Right ventricle myocardium inferior (tissue), 1 donor: ENCODE measurements around the gene LHX3. TPM values are rescaled to one million over a fixed set of nuclear protein-coding genes. Genes with fewer than 3 reads are reported as not detected.
A peak's percentile ranks its signal among the peaks of the same experiment; 100 is the strongest.
"Not testable (repeated sequence)": the region's sequence is repeated elsewhere in the genome, so short reads cannot be mapped to it uniquely, and the experiment has no call there.

Source experiments
- ATAC-seq: fragments of 200-7000 bp; cut with Tn5 transposase; one replicate; pipeline ENCODE4 v1.9.1; 2020; ENCODE audit warnings: mild to moderate bottlenecking, moderate library complexity
- DNase-seq: peaks from one replicate; pipeline ENCODE4 v3.0.0; 2021; ENCODE audit errors: missing footprints
- intact Hi-C: fragments of 100-400 bp; cut with DNase I; formaldehyde crosslinking; loops from one replicate; pipeline ENCODE4 v1.11.0; 2022
- total RNA-seq: library from RNA; stranded (reverse); fragmentation: NEBNext Ultra II Directional; extraction: Animal tissue kit (Norgen Biotek cat#: 25700); gene quantifications from one replicate; pipeline ENCODE4 v1.2.1, GENCODE V29; 2021
- donor health status: DM: no; HTN: yes; CAD: no; lungs with severe emphysema.

Gene LHX3
- total RNA-seq, 1 donor from 2014 or later, result not detected

DNA sequence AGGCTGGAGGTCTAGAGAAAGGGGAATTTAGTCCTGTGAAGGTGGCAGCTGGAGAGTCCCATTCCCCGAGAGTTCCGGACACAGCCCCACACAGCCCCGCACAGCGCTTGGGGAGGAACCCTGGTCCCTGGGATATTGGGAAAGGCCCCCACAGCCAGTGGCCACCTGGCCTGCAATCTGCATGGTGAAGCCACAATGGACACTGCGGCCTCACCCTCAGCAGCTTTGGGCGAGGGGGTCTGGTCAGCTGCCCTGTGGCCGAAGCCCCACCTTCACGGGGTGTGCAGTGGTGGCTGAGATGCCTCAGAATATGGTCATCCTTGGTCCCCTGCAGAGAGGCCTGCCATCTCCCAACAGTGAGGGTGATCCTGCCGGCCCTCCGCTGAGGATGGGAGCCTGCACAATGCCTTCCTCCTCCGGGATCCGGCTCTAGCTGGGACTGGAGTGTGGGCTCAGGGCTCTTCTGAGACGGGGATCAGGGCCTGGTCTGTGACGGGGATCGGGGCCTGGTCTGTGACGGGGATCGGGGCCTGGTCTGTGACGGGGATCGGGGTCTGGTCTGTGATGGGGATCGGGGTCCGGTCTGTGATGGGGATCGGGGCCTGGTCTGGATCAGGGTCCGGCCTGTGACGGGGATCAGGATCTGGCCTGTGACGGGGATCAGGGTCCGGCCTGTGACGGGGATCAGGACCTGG is 52.9 kb downstream of the LHX3 start:
- ATAC-seq (no peak), DNase-seq (peak; percentile 15)
- intact Hi-C loops, result no loop called here

DNA sequence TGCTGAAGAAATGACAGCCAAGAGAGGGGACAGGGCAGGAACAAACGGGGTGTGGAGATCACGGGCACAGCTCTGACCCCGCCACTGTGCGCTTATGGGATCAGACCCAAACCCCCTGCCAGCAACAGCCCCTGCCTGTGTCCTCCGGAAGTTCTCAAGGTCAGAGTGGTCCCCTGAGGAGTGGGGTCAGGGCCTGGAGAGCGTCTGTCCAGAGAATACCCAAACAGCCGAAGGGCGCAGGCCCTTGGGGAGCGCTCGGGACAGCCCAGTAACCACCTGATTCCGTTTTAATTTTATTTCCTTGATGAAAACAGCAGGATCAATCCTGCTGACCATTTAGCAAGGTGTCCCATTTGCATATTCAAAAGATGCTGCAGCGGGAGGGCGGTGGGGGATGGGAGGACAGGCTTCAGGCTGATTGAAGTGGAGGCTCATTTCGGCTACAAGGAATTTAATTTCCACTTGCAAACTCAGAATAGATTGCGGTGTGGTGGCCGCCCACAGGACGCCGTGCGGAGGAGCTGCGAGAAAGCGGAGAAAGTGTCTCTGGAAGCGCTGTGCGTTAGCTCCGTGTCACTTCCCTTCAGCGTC is 53.6 kb downstream of the LHX3 start:
- no peak for ATAC-seq
- DNase-seq, result peak; percentile 30
- intact Hi-C loops, result no loop called here

DNA sequence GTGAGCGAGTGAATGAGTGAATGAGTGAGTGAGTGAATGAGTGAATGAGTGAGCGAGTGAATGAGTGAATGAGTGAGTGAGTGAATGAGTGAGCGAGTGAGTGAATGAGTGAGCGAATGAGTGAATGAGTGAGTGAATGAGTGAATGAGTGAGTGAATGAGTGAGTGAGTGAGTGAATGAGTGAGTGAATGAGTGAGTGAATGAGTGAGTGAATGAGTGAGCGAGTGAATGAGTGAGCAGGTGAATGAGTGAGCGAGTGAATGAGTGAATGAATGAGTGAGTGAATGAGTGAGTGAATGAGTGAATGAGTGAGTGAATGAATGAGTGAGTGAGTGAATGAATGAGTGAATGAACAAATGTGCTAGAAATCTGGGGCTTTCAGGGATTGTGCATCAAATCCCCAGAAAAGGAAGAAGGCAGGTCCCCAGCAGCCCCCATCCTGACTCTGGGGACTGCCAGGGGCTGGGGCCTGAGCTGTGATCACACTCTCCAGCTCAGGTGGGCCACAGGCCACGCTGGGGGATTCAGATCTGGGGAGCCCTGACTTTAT is 54.2 kb downstream of the LHX3 start:
- intact Hi-C loops, ATAC-seq, DNase-seq: not testable (repeated sequence)

DNA sequence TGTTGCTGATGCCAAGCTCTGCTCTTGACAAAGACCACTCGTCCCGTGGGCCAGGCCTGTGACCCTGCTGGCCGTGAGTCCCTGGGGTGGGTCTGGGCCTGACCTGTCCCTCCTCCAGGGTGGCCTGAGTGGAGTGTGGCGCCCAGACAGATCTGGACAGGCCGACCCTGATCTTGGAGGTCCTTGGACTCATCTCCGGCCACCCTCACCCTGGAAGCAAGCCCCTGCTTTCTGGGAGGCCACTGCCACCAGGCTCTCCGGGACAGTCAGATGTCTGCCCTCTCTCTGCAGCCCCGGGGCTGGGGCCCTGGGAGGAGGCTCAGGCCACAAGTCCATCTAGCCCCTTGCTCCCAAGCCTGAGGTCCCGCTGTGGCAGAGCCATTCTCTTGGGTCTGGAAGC is 55.1 kb downstream of the LHX3 start:
- intact Hi-C loops, result no loop called here
- peak; percentile 49 for DNase-seq
- ATAC-seq, result no peak

DNA sequence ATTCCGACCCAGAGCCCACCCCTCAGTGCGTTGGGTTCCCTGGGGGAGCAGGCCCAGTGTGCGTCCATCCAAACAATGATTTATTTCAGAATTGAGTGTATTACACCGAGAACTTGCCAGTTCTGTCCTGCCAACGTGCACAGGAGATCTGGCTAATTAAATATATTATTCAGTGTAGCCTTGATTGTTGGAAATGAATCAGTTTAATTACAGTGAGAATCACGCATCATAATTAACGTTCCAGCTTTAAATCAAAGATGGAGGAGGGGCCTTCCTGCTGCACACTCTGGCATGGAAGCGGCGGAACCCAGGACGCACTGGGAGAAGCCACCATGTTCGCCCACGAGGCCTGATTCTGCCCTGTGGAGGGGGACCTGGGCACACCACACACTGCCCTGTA is 55.6 kb downstream of the LHX3 start:
- ATAC-seq (no peak), DNase-seq (peak; percentile 41)
- intact Hi-C loops, result no loop called here

DNA sequence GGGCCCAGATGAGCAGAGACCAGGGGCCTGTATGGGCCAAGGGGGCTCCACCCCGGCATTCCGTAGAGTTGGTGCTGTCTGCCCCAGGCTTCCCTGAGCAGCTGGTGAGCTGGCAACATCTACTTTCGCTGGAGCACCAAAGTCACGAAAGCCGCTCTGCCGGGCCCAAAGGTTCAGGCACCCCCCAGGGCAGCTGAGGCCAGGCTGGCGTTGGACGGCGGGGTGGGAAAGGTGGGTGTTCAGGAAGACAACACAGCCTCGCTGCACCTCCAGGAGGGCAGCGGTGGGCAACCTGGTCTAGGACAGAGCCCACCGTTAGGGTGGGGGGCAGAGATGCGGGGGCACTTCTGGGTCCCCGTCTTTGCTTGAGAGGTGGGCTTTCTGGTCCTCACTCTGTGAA is 56.2 kb downstream of the LHX3 start:
- no peak for DNase-seq
- intact Hi-C loops, result no loop called here
- no peak for ATAC-seq

DNA sequence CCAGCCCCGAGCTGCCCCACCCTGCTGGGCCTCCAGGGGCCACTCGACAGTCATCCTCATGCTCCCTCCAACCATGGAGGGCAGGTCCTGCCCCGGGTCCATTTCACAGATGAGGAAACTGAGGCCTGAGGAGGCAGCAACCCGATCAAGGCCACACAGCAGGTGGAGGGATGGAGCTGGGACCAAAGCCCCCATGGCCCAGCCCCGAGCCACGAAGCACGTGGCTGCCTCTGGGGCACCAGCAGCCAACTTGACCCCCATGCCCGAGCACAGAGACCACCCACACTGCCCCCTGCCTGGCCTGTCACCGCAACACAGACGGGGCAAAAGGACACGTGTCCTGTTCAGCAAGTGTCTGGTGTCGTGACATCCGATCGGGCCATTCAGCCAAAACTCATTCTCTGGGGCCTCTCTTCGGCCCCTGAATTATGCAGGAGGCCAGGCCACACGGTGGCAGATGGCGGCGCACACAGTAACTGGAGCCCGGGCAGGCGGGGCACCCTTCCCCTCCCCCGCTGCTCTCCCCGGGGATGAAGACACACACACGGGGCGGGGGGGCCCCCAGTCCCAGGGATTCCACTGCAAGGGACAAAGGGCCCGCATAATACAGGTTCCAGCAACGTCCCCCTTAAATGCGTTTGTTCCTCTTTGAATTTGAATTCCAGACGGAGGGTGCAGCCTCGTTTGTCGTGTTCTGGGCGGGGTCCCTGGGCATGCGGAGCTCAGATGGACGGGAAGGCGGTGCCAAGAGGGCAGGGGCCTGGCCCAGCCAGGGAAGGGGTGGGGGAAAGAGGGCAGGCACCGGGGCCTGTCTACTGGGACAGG is 56.8 kb downstream of the LHX3 start:
- peak; percentile 1 for DNase-seq
- no peak for ATAC-seq
- intact Hi-C loops, result no loop called here

DNA sequence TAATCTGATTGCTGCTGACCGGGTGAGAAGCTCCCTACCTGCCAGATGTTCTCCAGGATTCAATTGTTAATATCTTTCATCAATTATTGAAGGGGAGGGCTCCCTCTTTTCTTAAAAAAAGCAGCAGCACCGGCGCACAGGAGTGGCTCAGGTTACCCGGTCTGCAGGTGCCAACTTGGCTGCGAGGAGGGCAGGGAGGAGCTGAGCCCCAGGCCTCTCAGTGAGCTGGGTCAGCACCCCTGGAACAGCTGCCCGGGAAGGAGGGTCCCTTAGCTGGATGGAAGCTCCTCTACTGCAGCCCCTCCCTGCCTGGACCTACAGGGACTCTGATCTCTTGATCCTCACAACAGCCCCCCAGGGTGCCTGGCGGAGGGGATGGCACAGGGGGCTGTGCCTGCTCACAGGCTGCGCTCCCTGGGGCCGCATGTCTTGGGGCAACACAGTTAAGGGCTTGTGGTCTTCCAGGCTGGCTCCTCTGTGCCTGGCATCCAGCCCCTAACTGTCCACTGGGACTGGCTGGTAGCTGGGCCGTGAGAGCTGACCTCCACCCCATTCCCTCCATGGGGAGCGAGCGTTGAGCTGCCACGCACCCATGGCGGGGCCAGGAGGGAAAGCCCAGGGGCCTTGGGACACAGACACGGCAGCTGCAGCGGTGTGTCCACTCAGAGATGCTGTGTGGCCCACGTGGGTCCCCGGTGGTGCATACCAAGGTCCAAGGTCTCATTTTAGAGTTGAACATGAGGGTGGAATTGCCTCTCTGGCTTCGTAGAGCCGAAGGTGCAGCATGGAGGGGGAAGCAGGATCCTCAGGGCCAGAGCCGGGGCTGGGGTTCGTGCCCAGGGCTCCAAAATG is 57.7 kb downstream of the LHX3 start:
- ATAC-seq (no peak), DNase-seq (peak; percentile 31)
- intact Hi-C loops, result no loop called here

Other genes with a start within 250 kb of the LHX3 start
- gene UBAC1, start 243.8 kb downstream of the LHX3 start, total RNA-seq, result 119 TPM
- gene NACC2, start 109.8 kb downstream of the LHX3 start, total RNA-seq, result 37.0 TPM
- gene TMEM250, start 86.3 kb downstream of the LHX3 start, total RNA-seq, result 18.7 TPM
- gene QSOX2, start 40.7 kb upstream of the LHX3 start, total RNA-seq, result 8.3 TPM
- gene CCDC187, start 99.0 kb upstream of the LHX3 start, total RNA-seq, result not detected
- gene GPSM1, start 122.4 kb upstream of the LHX3 start, total RNA-seq, result 48.6 TPM
- gene DNLZ, start 158.6 kb upstream of the LHX3 start, total RNA-seq, result 40.6 TPM
- gene CARD9, start 168.5 kb upstream of the LHX3 start, total RNA-seq, result 1.4 TPM
- gene SNAPC4, start 195.0 kb upstream of the LHX3 start, total RNA-seq, result 4.0 TPM
- 23.7 TPM for gene ENTR1, start 205.5 kb upstream of the LHX3 start, total RNA-seq
- 71.8 TPM for gene PMPCA, start 205.5 kb upstream of the LHX3 start, total RNA-seq
- gene INPP5E, start 234.7 kb upstream of the LHX3 start, total RNA-seq, result 10.8 TPM